OCI-M2 (cell line): ENCODE data around the gene LITAF.
"Not testable (repeated sequence)": the region's sequence is repeated elsewhere in the genome, so short reads cannot be mapped to it uniquely, and the experiment has no call there.

Source experiments
- DNase-seq: peaks from one replicate; lab custom pipeline; 2025; ENCODE audit not compliant: unreplicated experiment; lab: John Stamatoyannopoulos, UW

The LITAF gene

DNA sequence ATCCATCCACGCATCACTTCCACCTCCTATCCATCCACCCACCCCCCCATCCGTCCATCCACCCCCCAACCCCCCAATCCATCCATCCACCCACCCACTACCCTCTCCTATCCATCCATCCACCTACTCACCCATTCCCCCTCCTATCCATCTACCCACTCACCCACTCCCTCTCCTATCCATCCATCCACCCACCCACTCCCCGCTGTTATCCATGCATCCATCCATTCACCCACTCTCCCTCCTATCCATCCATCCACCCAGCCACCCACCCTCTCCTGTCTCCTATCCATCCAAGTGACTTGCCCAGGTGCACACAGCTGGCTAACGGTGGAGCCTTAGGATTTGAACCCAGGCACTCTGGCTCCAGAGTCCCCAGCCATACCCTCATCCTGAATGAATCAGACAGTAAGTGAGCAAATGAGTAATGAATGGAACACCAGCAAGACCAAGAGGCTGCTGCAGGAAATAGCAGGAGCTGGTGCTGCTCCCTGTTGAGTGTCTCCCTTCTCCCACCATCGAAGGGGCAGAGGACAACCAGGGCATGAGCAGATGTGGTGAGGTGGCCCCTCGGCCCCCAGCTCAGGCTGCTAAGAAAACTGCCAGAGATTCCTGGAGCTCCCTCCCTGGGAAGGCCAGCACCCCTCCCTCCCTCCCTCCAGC is 62.5 kb downstream of the LITAF start:
- no peak for DNase-seq

GRCh38 chr16:11521055-11521454 is 65.7 kb downstream of the LITAF start:
- no peak for DNase-seq

- DNase-seq = no peak
Observed at GRCh38 chr16:11520442-11520841, 66.3 kb downstream of the LITAF start.

DNA sequence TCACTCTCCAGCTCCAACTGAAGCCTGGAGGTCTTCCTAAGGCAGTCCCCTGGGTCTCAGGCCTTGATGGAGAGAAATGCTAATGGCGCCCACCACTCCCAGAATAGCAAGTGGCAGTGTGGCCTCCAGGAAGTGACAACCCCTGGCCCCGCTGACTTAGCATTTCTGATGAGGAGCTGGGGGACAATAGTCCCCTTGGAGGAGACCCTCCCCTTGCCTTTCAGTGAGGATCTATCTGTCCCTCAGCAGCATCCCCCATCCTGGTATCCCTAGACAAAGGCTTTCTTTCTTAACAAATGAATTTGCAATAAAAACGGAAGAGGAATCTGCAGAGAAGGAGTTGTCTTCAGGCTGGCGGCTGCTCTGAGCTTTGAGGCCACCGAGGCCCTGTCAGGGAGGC is 68.8 kb downstream of the LITAF start:
- no peak for DNase-seq

GRCh38 chr16:11515540-11516430 is 70.9 kb downstream of the LITAF start:
- DNase-seq = no peak

DNA sequence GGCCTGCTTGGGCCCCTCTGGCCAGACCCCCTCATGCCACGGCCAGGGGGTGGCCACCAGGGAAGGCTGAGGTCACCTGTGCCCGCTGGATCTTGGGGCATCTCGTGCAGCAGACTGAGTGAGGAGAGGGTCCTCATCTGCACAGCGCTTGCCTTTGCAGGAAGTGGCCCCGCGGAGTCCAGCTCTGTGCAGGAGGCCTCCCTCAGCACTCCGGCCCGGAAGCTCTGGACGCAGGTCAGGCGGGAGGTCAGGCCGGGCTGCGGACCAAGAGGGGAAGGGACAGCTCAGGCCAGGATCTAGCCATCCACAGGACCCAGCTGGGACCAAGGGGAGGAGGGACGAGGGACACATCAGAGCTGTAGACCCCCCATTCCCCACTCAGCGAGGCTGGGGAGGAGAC is 72.4 kb downstream of the LITAF start:
- DNase-seq = no peak

GRCh38 chr16:11513366-11513765 is 73.4 kb downstream of the LITAF start:
- not testable (repeated sequence) for DNase-seq

DNA sequence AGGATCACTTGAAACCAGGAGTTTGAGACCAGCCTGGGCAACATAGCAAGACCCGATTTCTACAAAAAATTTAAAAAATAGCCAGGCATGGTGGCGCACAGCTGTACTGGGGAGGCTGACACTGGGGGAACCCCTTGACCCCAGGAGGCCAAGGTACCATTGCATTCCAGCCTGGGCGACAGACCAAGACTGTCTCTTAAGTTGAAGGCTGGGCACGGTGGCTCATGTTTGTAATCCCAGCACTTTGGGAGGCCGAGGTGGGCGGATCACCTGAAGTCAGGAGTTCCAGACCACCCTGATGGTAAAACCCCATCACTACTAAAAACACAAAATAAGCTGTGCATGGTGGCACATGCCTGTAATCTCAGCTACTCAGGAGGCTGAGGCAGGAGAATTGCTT is 74.9 kb downstream of the LITAF start:
- no peak for DNase-seq

- no peak for DNase-seq
Observed at GRCh38 chr16:11511328-11511727, 75.4 kb downstream of the LITAF start.

DNA sequence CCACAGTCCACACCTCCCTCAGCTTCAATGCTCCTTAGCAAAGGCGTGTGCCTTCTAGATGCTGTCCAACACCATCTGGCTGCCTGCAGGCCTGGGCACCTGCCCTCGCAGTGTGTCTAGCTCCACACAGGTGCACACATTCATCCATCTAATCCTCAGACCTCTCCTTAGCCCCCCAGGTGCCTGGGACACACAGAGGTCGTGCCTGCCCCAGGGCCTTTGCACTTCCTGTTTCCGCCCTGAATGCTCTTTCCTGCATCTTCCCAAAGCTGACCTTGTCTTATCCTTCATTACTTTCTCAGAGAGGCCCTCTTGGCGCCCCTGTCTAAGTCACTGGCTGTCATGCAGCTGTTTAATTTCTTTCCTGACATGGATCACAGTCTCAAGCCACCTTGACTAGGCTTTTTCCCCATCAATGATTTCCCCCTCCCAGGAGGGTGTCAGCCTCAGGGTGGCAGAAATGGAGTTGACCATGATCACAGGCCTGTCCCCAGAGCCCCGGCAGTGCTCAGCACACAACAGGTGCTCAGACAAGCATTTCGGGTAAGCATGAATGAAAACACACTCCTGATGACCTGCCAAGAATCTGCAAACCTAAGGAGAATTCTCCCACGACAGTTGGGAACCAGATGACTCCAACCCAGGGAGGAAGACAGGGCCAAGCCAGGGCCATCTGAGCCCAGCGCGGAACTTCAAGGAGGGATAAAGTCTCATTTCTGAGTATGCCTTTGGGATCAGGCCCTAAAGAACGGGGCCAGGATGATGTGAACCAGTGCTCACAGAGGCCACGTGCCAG is 76.3 kb downstream of the LITAF start:
- no peak for DNase-seq

DNA sequence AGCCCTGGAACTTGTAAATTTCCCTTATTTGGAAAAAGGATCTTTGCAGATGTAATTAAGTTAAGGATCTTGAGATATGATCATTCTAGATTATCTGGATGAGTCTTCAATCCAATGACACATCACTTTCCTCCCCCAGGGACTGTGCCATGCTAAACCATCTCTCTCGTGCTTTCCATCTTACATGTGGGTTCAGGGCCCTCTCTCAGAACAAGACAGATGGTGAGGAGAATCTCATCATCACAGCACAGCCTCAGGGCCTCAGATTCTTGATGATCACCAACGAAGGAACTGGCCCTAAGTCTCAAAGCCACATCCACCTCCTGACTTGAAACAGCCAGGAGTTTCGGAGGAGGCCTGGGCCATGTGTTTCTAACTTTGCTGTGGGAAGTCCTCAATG is 78.7 kb downstream of the LITAF start:
- DNase-seq = no peak

DNA sequence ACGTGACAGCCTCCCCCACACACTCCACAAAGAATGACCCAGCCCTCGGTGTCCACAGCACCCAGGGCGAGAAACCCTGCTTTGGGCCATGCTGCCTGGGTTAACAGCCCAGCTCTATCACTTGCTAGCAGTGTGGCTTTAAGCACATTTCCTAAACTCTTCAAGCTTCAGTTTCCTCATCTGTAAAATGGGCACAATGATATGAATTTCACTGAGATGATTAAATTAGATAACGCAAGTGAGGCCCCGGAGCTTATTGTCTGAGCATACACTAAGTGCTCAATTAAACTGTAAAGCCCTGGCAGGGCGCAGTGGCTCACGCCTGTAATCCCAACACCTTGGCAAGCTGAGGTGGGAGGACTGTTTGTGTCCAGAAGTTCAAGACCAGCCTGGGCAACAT is 79.4 kb downstream of the LITAF start:
- DNase-seq = no peak

DNA sequence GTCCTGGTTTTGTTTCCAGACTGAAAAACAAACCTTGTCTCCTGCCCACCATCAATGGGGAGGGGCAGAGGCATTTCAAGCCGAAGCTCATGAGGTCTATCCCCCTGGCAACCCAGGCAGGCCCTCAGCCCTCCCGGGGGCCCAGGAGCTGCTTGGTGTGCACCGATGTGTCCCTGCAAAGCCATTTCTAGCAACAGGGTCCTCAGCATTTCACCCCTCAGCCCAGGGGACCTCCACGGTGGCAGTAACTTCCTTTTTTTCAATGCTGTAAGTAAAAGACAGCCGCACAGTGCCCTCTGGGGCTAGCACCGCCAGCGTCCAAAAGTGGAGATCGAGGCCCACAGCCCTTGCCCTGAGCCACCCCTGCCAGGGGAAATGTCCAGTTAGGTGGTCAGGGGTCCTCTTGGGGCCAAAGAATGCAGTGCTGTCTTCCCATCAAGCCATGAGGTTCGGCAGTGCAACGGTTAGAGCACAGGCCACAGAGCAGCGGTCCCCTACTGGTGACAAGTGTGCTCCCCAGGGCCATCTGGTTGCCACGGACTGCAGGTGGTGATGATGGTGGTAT is 79.9 kb downstream of the LITAF start:
- DNase-seq = no peak

GRCh38 chr16:11504261-11504660 is 82.5 kb downstream of the LITAF start:
- not testable (repeated sequence) for DNase-seq

DNA sequence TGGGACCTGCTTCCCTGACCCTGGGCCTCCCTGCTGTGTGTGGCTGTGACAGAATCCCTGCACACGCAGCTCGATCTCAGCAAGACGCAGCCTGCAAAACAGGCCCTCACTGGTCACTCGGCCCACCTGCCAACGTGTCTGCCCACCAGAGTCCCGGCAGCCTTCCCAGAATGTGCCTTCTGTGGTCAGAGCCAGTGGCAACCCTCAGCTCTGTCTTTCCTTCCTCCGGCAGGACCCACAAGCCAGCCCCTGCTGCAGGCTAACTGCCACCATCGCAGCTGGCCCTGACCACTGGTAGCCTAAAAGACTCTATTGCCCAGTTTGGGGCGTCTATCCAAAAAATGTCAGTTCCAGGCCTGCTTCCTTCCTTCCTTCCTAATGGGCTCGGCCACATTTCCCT is 83.2 kb downstream of the LITAF start:
- no peak for DNase-seq

- DNase-seq = no peak
Observed at GRCh38 chr16:11502239-11502638, 84.5 kb downstream of the LITAF start.

DNA sequence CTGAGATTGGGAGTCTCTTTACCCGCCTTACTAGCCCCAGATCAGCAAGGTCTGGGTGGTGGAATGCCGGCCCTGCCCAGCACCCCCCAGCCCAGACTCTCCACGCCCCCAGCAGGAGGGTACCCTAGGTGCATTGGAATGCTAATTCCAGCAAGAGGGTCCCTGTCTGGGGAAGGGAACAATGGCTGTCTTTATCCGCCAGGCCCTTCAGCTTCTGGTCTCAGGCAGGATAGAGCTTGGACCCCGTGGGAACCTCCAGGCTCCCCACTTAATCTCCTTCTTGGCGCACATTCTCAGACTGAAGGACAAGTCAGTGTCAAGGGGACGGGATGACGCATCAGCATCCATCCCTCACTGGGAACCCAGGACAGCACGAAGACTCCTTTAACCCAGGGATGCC is 85.1 kb downstream of the LITAF start:
- DNase-seq = no peak

DNA sequence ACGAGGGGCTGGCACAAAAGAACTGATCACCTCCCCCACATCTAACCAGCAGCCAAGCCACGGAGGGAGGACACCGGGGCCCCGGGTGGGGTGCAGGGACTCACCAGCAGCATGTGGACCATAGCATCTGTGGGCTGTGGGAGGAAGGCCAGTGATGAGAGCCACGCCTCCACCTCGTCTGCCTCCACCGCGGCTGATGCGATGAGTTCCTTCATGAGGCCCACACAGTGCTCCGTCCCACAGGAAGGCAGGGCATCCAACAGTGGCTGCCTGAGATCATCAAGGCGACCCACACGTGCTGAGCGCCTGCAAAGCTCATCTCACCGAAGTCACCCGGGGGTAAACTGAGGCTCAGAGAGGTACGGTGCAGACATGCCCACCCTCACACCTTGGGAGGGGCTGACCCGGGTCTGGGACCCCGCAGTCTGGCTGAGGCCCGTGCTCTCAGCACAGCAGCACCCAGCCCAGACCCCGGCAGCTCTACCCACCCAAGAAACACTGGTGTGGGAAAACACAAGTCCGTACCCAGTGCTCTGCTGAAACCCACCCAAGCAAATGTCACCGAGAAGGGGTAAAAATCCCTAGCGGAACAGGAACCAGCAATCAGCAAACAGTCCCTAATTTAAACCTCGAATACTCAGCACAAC is 85.9 kb downstream of the LITAF start:
- DNase-seq = no peak

GRCh38 chr16:11499295-11500089 is 87.2 kb downstream of the LITAF start:
- DNase-seq = no peak

DNA sequence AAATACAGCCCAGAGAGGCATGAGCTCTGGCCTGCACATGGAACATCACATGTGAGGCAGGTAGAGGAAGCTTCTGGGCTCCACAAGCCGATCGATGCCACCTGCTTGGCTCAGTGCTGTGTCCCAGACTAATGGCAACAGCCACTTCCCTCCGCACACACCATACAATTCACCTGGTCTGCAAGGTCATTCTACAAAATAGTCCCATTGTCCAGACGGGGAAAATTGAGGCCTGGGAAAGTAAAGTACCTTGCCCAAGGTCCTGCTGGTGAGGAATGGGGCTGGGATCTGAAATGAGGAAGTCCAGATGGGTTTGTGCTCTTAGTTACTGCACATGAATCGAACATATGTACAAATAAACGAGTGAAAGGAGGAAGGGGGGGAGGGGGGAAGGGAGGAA is 88.0 kb downstream of the LITAF start:
- no peak for DNase-seq
